Keratinocyte (primary cell): ENCODE data around the gene RARRES1.

Source experiments
- CTCF ChIP-seq, 3 experiments: IDR thresholded peaks in 1 of 3; conservative IDR thresholded peaks in 1 of 3; optimal IDR thresholded peaks in 1 of 3; 2 replicates in 2 of 3; 3 replicates in 1 of 3; pipeline versions ENCODE3 to v1.5.1; 2011; ENCODE audit warnings: low read length in 3 of 3, mild to moderate bottlenecking in 3 of 3, moderate library complexity in 2 of 3, control low read depth in 1 of 3, inconsistent platforms in 1 of 3; ENCODE audit not compliant: insufficient read depth in 2 of 3; ENCODE audit errors: extremely low read depth in 1 of 3
- EZH2 ChIP-seq: IDR thresholded peaks from one replicate; pipeline ENCODE4 v1.6.1; 2012; ENCODE audit warnings: inconsistent platforms, mild to moderate bottlenecking, low read length, moderate library complexity

- TF ChIP-seq CTCF (optimal IDR thresholded peaks at IDR 0.05 in 1 of 3, IDR thresholded peaks at IDR 0.05 in 1 of 3, conservative IDR thresholded peaks at IDR 0.05 in 1 of 3; ENCODE audit: extremely low read depth in 1 of 3, insufficient read depth in 2 of 3, low read length in 3 of 3) (no peak), EZH2 (no peak)
Measured at GRCh38 chr3:158781191-158781590, 48.9 kb upstream of the RARRES1 start.
